Stomach smooth muscle (tissue), 2 donors: Measurements from ENCODE around the gene TTC7B.
A peak's percentile ranks its signal among the peaks of the same experiment; 100 is the strongest.

Experiments used
- H3K27ac ChIP-seq: one replicate; pipeline ENCODE4 v1.7.0; 2013; ENCODE audit warnings: mild to moderate bottlenecking, low read length, inconsistent platforms
- H3K27me3 ChIP-seq, 2 donors: one replicate each; pipeline ENCODE4 v1.7.0; 2013; ENCODE audit warnings: low read length in 2 of 2; ENCODE audit not compliant: insufficient read depth in 2 of 2, control insufficient read depth in 1 of 2
- H3K36me3 ChIP-seq, 2 donors: one replicate each; pipeline ENCODE4 v1.7.0; 2013; ENCODE audit warnings: low read length in 2 of 2; ENCODE audit not compliant: control insufficient read depth in 2 of 2, insufficient read depth in 2 of 2
- H3K4me1 ChIP-seq: one replicate; pipeline ENCODE4 v1.7.0; 2013; ENCODE audit warnings: low read length; ENCODE audit not compliant: control insufficient read depth, insufficient read depth
- H3K4me3 ChIP-seq, 2 donors: one replicate each; pipeline ENCODE4 v1.7.0; 2013; ENCODE audit warnings: low read length in 2 of 2
- H3K9ac ChIP-seq, 2 donors: one replicate each; pipeline ENCODE4 v1.7.0; 2013; ENCODE audit warnings: low read length in 2 of 2, mild to moderate bottlenecking in 1 of 2
- H3K9me3 ChIP-seq, 2 donors: one replicate each; pipeline ENCODE4 v1.7.0; 2013; ENCODE audit warnings: low read length in 2 of 2; ENCODE audit not compliant: control insufficient read depth in 2 of 2
- donor health status: healthy.
- donor health status: Pancreatic carcinoma.

The TTC7B gene

GRCh38 chr14:90610346-90611040 lies 205.7 kb downstream of the TTC7B start:
- Histone ChIP-seq H3K36me3 (peaks cover 0 to 2% of the 10 kb centered on the region in 2 donors), H3K27ac (peak overlapping the region; percentile 31)

GRCh38 chr14:90609376-90609775 lies 206.9 kb downstream of the TTC7B start:
- Histone ChIP-seq H3K27me3 (no peaks in the 10 kb centered on the region), H3K4me1 (peaks cover 21% of the 10 kb centered on the region), H3K9ac (peak overlapping the region in 1 of 2 donors; percentile 21), H3K36me3 (peaks cover 0 to 2% of the 10 kb centered on the region in 2 donors), H3K27ac (peak overlapping the region; percentile 80), H3K9me3 (no peaks in the 10 kb centered on the region), H3K4me3 (peak overlapping the region in 1 of 2 donors; percentile 22)

More at GRCh38 chr14:90610346-90611040, 205.7 kb downstream of the TTC7B start:
- no peak overlapping the region for H3K9ac ChIP-seq
- peaks cover 30% of the 10 kb centered on the region for H3K4me1 ChIP-seq
- H3K4me3 ChIP-seq = no peak overlapping the region
- H3K27me3 ChIP-seq = no peaks in the 10 kb centered on the region
- no peaks in the 10 kb centered on the region for H3K9me3 ChIP-seq

GRCh38 chr14:90608929-90609341 lies 207.3 kb downstream of the TTC7B start:
- H3K9ac ChIP-seq = peak overlapping the region; percentile 14 to 21
- H3K36me3 ChIP-seq = peaks cover 0 to 2% of the 10 kb centered on the region in 2 donors
- peak overlapping the region in 1 of 2 donors; percentile 22 for H3K4me3 ChIP-seq
- H3K4me1 ChIP-seq = peaks cover 18% of the 10 kb centered on the region
- H3K27ac ChIP-seq = peak overlapping the region; percentile 80
- no peaks in the 10 kb centered on the region for H3K27me3 ChIP-seq
- H3K9me3 ChIP-seq = no peaks in the 10 kb centered on the region

- Histone ChIP-seq H3K27me3 (no peaks in the 10 kb centered on the region), H3K4me3 (no peak overlapping the region), H3K36me3 (peaks cover 0 to 2% of the 10 kb centered on the region in 2 donors), H3K27ac (peak overlapping the region; percentile 80), H3K9ac (no peak overlapping the region), H3K9me3 (no peaks in the 10 kb centered on the region), H3K4me1 (peaks cover 17% of the 10 kb centered on the region)
These were observed 207.9 kb downstream of the TTC7B start for GRCh38 chr14:90608281-90608680.

GRCh38 chr14:90607141-90607540 lies 209.1 kb downstream of the TTC7B start:
- H3K27me3 ChIP-seq = no peaks in the 10 kb centered on the region
- no peak overlapping the region for H3K9ac ChIP-seq
- H3K36me3 ChIP-seq = peaks cover 0 to 2% of the 10 kb centered on the region in 2 donors
- H3K9me3 ChIP-seq = no peaks in the 10 kb centered on the region
- H3K4me1 ChIP-seq = peaks cover 17% of the 10 kb centered on the region
- H3K27ac ChIP-seq = no peak overlapping the region
- H3K4me3 ChIP-seq = no peak overlapping the region

- Histone ChIP-seq H3K27me3 (no peaks in the 10 kb centered on the region), H3K4me3 (no peak overlapping the region), H3K4me1 (peaks cover 17% of the 10 kb centered on the region), H3K9me3 (no peaks in the 10 kb centered on the region), H3K36me3 (peaks cover 0 to 2% of the 10 kb centered on the region in 2 donors), H3K9ac (no peak overlapping the region), H3K27ac (no peak overlapping the region)
These were observed 209.8 kb downstream of the TTC7B start for GRCh38 chr14:90606434-90606833.

GRCh38 chr14:90605430-90605829 lies 210.8 kb downstream of the TTC7B start:
- Histone ChIP-seq H3K36me3 (no peaks in the 10 kb centered on the region), H3K9me3 (no peaks in the 10 kb centered on the region), H3K27me3 (no peaks in the 10 kb centered on the region), H3K27ac (no peak overlapping the region), H3K9ac (no peak overlapping the region), H3K4me3 (no peak overlapping the region), H3K4me1 (peaks cover 17% of the 10 kb centered on the region)

GRCh38 chr14:90604356-90604755 lies 211.9 kb downstream of the TTC7B start:
- H3K9me3 ChIP-seq = no peaks in the 10 kb centered on the region
- no peak overlapping the region for H3K9ac ChIP-seq
- peaks cover 23% of the 10 kb centered on the region for H3K4me1 ChIP-seq

GRCh38 chr14:90603841-90604240 lies 212.4 kb downstream of the TTC7B start:
- Histone ChIP-seq H3K27ac (no peak overlapping the region), H3K9me3 (no peaks in the 10 kb centered on the region), H3K36me3 (no peaks in the 10 kb centered on the region), H3K27me3 (no peaks in the 10 kb centered on the region), H3K9ac (no peak overlapping the region), H3K4me1 (peaks cover 21% of the 10 kb centered on the region), H3K4me3 (no peak overlapping the region)

More at GRCh38 chr14:90604356-90604755, 211.9 kb downstream of the TTC7B start:
- Histone ChIP-seq H3K27me3 (no peaks in the 10 kb centered on the region), H3K4me3 (no peak overlapping the region), H3K27ac (no peak overlapping the region), H3K36me3 (no peaks in the 10 kb centered on the region)

- Histone ChIP-seq H3K4me1 (peaks cover 16% of the 10 kb centered on the region), H3K9ac (no peak overlapping the region), H3K4me3 (no peak overlapping the region), H3K27me3 (no peaks in the 10 kb centered on the region), H3K9me3 (no peaks in the 10 kb centered on the region), H3K36me3 (no peaks in the 10 kb centered on the region), H3K27ac (no peak overlapping the region)
These were observed 212.9 kb downstream of the TTC7B start for GRCh38 chr14:90603336-90603735.

- no peaks in the 10 kb centered on the region for H3K36me3 ChIP-seq
- H3K27me3 ChIP-seq = no peaks in the 10 kb centered on the region
- H3K9ac ChIP-seq = no peak overlapping the region
- no peak overlapping the region for H3K27ac ChIP-seq
- H3K9me3 ChIP-seq = no peaks in the 10 kb centered on the region
- H3K4me1 ChIP-seq = peaks cover 12% of the 10 kb centered on the region
- no peak overlapping the region for H3K4me3 ChIP-seq
These were observed 214.0 kb downstream of the TTC7B start for GRCh38 chr14:90602088-90602687.
